Hepatic stellate cell (primary cell): Measurements from ENCODE around the gene LIPC.

Source experiments
- DNase-seq: peaks from one replicate; pipeline ENCODE4 v3.0.0; 2011; ENCODE audit warnings: low spot score

The LIPC gene

DNA sequence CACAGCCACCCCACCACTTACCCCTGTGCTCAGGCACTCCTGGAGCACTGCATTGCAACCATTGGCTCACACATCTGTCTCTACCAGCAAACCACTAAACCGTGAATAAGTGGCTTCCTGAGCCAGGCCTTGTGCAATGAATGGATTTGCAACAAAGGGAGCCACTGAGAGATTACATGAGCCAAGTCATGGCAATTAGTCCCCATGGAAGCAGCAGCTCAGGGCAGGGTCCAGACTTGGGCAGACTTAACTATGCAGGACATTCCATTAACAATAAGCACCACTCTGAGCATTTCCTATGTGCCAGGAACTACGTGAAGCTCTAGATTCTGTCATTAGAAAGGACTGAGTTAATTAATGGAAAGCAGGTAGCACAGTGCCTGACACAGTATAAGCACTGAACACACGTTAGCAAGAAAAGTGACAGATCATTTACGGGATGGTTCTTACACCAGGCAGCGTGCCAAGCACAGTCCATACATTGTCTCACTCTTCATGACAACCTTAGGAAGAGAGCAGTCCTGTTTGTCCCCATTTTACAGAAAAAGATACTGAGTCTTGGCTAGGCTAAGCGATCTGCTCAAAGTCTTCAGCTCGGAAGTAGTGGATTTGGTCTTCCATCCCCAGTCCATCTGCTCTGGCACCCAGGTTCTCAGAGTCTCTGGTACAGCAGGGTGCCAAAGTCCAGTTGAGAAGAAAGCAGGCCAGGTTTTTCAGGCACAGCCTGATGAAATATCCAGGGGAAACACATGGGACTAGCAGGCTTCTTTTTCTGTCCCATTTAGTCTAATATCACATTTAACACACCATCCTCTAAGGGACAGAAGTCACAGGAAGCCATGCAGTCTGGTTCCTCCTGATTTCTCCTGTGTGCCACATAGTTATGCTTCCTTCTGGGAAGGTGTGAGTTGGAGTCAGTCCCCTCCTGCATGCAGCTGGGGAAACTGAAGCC is 44.1 kb downstream of the LIPC start:
- DNase-seq, result no peak

DNA sequence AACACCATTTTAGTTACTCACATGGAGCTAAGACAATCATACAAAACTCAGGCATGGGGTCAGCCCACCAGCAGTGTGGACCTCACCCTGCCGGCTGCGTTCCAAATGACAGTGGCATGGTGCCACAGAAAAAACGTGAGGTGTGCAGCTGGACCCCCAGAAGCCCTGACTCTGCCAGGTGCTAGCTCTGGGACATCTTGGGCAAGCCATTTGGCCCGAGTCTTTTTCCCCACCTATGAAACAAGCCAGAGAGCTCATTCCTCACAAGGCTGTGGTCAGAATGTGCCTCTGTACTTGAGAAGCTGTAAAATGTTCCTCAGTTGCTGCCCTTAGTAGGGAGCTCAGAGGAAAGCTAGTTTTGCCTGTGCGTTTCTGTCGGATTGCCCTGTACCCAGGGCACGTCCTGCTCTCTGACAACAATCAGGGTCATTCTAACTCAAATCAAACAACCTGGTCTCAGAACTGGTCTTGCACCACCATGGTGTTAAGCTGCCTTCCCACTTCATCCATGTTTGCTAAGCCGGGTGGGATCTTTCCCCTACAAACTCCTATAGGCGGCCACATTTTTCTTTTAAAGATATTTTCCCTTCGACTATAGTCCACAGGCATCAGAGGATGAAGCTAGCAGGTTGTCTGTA is 44.9 kb downstream of the LIPC start:
- DNase-seq, result no peak

DNA sequence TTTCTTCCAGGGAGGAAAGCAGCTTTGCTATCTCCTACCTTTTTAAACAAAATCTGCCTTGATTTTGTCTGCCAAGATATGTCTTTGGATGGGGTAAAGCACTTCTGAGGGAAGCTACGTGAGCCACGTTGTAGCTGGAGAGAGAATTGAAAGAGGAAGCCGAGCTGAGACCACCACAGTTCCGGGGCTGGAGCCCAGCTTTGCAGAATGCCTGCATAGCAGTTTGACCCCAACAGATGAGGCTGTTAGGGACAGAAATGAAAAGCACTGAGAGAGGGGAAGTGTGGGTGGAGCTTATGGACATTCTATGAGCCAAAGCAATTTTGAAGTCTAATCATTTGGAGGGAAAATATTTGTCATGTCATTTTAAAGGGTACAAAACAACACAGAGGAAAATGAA is 45.4 kb downstream of the LIPC start:
- DNase-seq, result no peak

DNA sequence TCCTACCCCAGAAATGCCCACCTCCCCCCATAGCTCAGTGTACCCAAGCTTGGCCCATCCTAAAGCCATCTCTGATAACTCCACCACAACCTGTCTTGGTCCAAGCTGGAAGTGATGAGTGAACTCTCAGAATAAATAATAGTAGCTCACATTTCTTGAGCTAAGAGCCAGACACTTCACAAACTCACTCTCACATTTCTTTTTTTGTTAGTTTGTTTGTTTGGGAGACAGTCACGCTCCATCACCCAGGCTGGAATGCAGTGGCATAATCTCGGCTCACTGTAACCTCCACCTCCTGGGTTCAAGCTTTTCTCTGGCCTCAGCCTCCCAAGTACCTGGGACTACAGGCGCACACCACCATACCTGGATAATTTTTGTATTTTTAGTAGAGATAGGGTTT is 46.2 kb downstream of the LIPC start:
- no peak for DNase-seq

DNA sequence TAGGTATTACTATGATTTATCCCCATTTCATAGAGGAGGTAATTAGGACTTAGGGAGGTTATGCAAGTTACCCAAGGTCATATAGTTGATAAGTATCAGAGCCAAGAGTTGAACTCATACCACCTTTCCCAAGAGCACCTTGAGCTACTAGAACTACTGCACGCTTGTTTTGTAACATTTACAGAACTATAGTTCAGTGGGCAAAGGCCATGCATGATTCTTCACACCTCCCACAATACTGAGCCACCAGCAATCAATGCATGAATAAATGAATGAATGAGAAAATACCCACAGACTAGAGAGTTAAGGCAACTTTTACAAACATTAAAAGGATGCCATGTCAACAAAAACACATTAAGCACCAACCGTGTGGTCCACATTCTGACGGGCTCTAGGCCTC is 46.8 kb downstream of the LIPC start:
- DNase-seq, result no peak

DNA sequence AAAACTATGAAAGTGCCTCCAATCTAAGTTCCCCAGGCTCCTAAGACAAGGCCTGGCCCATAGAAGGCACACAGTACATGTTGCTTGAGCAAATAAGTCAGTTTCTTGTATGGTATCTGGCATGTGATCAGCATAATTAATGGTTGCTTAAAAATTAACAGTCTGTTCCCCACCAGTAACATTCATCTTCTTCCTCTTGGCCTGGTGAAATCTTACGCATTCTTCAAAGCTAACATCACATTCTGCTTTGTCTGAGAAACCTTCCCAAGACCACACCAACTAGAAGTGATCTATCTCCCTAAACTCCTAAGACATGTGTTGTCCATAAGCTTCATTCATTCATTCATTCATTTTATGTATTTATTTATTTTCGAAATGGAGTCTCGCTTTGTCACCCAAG is 48.1 kb downstream of the LIPC start:
- DNase-seq, result no peak

DNA sequence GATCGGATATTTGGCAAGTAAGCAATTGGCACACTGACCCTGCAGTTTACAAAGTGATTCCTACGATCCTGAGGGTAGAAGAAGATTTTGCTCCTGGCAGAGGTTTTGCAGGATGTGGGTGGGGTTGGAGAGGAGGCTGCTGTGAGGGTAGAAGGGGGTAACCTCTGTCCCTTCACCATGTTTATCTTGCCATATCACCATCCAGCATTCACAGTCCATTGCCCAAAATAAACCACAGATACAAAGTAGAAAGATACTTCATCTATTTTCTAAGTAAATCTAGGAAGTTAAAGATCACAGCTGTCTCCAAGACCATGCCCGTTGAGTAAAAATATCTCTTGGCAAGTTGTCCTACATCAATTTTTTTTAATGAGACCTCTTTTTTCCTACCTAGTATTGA is 51.6 kb downstream of the LIPC start:
- DNase-seq, result no peak

DNA sequence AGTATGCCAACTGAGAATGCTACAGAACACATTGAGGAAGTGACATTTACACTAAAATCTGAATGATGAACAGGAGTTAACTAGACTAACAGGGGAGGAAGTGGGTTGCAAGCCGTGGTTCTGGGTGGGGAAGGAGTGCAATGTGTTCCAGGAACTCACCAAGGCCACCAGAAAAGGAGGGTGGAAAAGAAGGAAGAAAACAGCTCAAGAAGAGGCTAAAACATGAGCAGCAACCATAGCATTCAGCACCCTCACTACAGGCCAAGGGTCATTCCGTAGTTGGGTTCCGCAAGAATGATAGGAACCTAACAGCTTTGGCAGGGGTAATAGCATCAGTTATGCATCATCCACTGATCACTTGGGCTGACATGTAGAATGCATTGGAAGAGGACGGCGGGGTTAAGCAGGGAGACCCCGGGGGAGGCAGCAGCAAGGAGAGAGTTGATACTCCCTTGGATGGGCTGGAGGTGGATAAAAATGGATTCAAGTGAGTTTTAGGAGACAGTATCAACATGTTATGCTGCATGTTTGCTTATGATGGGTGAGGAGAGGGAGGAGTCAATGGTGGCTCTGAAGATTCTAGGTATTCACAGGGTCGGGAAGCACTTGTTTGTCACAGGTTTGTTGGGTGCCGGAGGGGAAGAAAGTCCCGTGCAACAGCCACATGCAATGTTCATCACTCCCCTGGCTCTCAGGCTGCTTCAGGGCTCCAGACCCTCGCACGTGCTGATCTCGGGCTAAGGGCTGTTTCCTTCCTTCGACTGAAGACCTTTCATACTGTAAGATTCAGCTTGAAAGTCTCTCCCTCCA is 53.2 kb downstream of the LIPC start:
- no peak for DNase-seq

DNA sequence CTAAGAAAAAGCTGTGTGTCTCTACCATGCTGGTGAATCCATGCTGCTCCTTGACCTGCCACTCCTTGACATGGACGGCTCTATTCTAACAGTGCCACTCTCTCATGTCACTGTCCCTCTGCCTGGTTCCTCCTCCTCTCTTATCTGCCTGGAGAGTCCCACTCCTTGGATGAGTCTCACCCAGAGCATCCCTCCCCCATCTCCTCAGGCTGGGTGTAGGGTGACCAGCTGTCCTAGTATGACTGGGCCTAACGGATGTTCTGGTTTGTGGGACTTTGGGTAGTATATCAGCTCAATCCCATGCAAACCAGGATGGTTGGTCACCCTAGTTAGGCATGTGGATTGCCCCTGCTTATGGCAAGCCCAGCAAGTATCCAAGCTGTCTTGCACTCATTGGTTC is 54.3 kb downstream of the LIPC start:
- no peak for DNase-seq

DNA sequence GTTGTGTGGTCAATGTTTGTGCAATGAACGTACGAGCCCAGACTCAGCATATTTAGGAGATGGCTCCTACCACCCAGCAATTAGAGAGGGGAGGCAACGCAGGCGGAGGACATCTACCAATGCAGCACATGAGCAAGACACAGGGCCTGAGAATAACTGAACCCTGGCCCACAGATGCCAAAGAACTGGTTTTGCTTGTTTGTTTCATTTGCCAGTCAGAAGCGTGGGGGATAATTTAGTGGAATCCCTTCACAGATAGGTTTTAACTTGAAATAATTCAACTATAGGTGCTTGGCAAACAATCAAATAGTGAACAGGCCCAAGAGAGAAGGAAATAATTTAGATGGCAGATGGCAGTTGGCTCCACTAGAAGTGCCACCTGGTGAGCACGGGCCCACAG is 54.8 kb downstream of the LIPC start:
- no peak for DNase-seq

DNA sequence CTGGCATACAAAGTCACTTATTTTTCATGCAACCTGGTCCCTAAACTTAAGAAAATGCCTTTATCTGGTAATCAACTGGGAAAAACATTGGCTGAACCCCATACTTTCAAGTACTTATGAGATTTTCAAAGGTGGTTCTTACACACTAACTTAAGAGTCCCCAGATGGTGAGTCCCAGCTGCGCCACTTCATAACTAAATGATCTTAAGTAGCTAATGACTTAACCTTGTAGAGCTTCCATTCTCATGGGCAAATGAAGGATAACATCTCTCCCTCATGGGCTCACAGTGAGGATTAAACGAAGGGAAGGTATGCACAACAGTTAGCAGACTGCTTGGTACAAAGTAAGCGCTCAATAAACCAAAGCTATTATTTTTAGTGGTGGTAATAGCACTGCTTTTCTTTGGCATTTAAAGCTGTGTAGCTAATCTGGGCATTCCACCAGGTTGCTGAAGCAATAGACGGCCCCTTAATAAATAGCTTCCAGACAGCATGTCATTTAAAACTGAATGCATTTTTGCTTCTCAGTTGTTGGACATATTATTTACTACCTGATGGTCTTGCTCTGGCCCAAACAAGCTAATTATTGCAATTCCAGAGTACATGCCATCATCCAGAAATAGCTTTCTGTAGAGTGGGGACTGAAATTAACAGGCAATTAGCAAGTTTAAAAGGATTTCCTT is 55.4 kb downstream of the LIPC start:
- no peak for DNase-seq

DNA sequence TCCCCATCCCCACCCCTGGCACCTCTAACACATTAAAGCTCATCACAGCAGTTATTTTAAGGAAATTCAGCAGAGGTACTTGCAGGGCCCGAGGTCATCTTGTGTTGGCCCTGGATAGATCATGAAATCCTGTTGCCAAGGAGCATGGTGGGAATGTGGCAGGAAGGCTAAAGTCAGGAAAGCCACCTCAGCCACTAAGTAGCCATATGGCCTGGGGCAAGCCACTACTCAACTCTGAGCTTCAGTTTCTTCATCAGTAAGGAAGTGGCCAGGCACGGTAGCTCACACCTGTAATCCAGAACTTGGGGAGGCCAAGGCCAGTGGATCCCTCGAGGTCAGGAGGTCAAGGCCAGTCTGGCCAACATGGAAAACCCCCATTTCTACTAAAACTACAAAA is 55.9 kb downstream of the LIPC start:
- DNase-seq, result no peak

DNA sequence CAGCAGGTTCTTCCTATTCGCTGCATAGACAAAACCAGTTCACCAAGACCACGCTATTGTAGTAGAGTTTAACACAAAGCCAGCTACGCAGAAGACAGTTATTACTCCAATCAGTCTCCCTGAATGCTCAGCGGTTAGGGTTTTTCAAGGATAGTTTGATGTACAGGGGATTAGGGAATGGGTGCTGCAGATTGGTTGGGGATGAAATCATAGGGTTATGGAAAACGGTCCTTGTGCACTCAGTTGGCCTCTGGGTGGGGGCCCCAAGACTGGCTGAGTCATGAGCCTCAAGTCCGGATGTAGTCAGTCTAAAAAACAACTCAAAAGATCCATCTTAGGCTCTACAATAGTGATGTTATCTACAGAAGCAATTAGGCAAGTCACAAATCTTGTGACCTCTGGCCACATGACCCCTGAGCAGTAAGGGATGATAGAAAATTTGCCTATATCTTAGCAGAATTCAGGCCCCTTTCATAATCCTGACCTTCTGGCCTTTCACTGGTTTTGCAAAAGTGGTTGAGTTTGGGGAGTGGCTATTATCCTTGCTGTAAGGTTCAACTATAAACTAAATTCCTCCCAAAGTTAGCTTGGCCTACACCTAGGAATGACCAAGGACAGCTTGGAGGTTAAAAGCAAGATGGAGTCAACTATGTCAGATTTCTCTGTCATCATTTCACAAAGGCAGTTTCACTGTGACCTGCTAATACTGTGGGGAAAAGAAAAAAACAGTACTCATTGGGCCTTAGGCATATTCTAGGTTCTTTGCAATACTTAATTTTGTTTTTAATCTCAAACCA is 57.7 kb downstream of the LIPC start:
- no peak for DNase-seq

DNA sequence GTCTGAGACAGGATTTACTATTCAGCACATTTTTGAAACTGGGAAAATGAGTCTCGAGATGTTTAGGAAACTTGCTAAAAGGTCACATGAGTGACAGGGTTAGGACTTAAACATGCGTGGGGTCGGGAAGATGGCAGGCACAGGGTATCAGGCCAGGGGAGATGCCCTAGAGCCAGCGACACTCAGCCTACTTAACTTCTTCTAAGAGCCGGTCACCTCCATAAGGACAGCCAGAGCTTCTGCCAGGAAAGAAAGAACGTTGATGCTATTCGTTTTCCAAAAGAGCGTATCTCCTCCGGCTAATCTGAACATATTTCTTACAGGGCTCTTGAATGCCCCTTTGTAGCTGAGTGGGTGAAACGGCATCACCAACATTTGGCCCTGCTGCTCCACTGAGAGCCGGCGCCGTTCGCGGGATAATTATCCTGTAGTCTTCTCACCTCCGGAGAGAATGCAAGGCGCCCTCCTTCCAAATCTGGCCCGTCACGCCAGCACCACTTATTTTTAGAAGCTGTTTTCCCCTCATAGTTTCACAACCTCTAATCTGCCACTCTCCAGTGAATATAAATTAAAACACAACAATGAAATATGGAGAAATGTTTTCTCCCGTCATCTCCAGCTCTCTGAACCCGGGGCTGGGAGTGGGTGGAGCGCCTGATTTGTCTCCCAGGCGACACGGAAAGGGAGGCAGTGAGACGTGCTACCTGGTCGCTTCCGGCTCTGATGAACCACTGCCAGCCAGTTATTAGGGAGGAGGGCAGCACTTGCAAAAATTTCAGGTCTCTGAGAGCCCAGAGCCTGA is 58.5 kb downstream of the LIPC start:
- no peak for DNase-seq

DNA sequence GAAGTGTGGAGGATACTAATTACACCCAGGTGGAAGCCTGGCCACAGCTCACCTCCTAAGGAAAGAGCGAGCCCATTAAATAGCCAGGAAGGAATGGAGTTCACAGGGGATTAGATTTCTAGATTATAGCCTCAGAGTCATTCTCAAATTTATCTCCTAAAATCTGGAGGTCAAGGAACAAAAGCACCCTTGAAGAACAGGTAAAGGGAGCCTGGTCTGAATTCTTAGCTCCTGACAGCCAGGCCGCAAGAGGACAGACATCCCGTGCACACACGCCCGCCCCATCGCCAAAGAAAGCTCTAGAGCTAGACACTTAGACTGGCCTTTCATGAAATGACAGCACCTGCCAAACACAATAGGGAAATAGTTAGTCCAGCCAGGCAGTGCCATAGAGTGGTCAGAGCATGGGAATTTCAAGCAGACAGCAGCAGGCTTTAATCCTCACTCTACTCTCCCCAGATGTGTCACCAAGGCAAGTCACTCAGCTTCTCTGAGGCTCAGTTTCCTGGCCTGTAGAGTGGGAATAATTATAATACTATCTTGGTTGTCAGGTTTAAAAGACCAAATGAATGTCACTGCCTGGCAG is 59.2 kb downstream of the LIPC start:
- DNase-seq, result no peak

DNA sequence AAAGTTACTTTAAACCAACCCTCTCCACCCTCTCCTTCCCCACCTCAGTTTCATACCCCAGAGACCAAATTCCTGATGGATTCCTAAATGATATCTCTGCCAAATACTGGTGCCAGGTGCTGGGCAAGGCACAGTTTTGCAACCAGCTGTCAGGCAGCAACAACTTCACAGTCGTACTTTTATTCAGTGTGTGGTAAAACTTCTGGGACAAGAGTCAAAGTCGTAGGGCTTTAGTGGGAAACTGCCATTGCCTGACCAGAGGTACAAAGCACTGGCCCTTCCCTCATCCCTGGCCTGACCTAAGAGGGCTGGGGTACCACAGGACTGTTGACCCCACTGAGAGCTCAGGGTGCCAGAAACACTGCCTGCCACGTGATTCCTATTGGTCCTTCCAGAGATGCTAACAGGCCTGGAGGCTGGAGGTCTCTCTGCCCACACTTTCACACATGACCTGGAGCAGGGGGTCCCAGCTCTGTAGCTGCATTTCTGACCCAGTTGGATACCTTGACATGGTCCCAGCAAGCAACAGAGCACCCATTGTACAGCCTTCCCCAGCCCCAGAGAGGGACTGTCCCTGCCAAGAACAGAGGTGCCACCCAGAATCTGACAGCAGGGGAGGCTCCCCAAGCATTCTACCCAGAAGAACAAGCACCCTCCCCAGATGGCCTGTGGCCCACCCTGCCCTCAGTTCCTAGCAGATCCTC is 59.9 kb downstream of the LIPC start:
- DNase-seq, result no peak

DNA sequence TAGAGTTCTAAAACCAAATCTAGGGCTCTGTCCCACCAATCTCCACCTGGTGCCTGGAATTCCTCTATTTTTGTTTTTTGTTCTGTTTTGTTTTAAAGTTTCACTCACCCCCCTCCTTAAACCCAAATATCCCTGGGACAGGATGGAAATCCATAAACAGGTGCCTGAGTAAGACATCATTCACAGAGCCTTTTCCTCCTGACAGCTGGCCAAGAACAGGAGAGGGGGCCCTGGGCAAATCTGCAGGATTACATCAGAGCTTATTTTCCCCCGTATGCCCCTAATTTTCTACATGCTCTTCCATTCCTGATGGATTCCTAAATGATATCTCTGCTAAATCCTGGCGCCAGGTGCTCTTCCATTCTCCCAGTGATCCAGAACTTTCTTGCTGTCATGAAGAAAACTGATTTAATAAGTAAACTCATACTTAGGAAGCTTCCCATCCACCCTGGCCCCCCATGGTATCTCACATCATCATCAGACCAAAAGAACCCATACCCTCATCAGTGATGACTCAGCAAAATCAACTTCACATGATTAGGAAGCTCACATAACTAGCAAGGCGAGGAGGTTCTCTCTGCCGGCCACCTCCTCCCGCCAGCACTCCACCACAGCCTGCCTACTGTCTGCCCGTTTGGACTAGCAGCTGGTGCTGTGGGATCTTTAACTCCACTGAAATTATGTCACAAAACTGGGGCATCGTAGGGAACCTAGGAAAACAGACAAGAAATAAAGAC is 61.0 kb downstream of the LIPC start:
- no peak for DNase-seq

DNA sequence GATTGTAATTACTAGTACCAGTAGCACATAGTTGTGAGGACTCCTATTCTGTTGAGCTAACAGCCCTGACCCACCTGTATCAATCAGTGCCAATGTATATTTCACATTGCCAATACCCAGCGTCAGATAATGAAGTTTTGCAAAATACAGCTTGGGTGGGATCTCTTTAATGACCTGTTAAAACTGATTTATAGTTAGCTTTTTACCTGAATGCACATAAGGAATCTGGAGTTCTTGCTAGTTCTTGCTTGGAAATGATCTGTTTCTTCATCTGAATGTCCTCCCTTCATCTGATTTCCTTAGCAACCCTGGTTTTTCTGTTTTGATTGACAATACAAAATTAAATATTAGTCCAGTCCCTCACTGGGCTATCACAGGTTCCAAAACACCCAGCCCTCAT is 62.8 kb downstream of the LIPC start:
- no peak for DNase-seq

DNA sequence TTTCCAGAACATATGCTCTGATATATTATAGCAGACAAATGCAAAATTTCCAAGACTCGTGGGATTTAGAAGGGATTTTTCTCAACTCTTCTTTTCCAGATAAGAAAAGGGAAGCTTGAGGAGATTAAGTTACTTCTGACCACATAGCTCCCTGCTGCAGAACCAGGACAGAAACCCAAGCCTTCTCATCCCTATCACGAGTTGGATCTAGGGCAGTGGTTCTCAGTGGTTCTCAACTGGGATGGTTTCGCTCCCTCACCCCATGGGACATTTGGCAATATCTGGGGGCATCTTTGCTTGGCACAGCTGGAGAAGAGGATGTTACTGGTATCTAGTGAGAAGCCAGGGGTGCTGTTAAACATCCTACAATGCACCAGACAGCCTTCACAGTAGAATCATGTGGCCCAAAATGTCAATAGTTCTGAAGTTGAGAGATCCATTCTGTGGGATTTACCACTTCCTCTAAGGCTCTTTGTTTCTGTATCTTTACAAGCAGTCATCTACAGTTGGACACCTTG is 64.2 kb downstream of the LIPC start:
- no peak for DNase-seq
